OCI-LY1 (cell line): Measurements from ENCODE around the gene PLXNA2.

ENCODE experiments used
- H2AFZ ChIP-seq: fragments of 200-600 bp; sonication (generic), shearing (Covaris generic); 2 replicates; pipeline ENCODE4 v1.6.0; 2014; ENCODE audit warnings: antibody characterized with exemption, mild to moderate bottlenecking, low read length
- H3F3A ChIP-seq: fragments of 200-600 bp; sonication (generic), shearing (Covaris generic); 2 replicates; pipeline ENCODE4 v1.6.0; 2014; ENCODE audit warnings: mild to moderate bottlenecking, antibody characterized with exemption, low read length, moderate library complexity; ENCODE audit not compliant: insufficient read depth
- H3K27ac ChIP-seq: fragments of 200-600 bp; sonication (generic); 2 replicates; pipeline ENCODE4 v1.5.1; 2014; ENCODE audit warnings: low read length, mixed run types, mild to moderate bottlenecking, low read depth; ENCODE audit not compliant: poor library complexity, severe bottlenecking
- H3K27me3 ChIP-seq: fragments of 200-600 bp; sonication (generic); 2 replicates; pipeline ENCODE4 v1.6.0; 2014; ENCODE audit warnings: antibody characterized with exemption, mild to moderate bottlenecking, low read length, moderate library complexity; ENCODE audit not compliant: insufficient read depth
- H3K36me3 ChIP-seq: fragments of 200-600 bp; sonication (generic); 2 replicates; pipeline ENCODE4 v1.6.1; 2014; ENCODE audit warnings: mild to moderate bottlenecking, antibody characterized with exemption, low read length, moderate library complexity, mixed read lengths; ENCODE audit not compliant: insufficient read depth
- H3K4me1 ChIP-seq: fragments of 200-600 bp; sonication (generic); 2 replicates; pipeline ENCODE4 v1.5.1; 2014; ENCODE audit warnings: mild to moderate bottlenecking, low read length, moderate library complexity; ENCODE audit not compliant: insufficient read depth, severe bottlenecking
- H3K4me2 ChIP-seq: fragments of 200-600 bp; sonication (generic), shearing (Covaris generic); 2 replicates; pipeline ENCODE4 v1.6.1; 2014; ENCODE audit warnings: low read length
- H3K4me3 ChIP-seq: fragments of 200-600 bp; sonication (generic); 2 replicates; pipeline ENCODE4 v1.5.1; 2014; ENCODE audit warnings: low read length, low read depth, mild to moderate bottlenecking, mixed read lengths; ENCODE audit not compliant: poor library complexity, severe bottlenecking
- H3K79me2 ChIP-seq: fragments of 200-600 bp; shearing (Covaris generic); 2 replicates; pipeline ENCODE4 v1.6.1; 2016; ENCODE audit warnings: mixed run types, low read length, mixed read lengths; ENCODE audit not compliant: insufficient read depth
- H3K9ac ChIP-seq: fragments of 200-600 bp; sonication (generic), shearing (Covaris generic); 2 replicates; pipeline ENCODE4 v1.6.1; 2014; ENCODE audit warnings: mild to moderate bottlenecking, low read length, mixed read lengths
- H3K9me2 ChIP-seq: fragments of 200-600 bp; sonication (generic), shearing (Covaris generic); 2 replicates; pipeline ENCODE4 v1.6.1; 2014; ENCODE audit warnings: low read depth, mild to moderate bottlenecking, low read length, mixed read lengths
- H3K9me3 ChIP-seq: fragments of 200-600 bp; shearing (Covaris generic); 2 replicates; pipeline ENCODE4 v1.6.1; 2014; ENCODE audit warnings: low read length, mixed read lengths
- H4K20me1 ChIP-seq: fragments of 200-600 bp; sonication (generic), shearing (Covaris generic); 2 replicates; pipeline ENCODE4 v1.6.0; 2016; ENCODE audit warnings: mild to moderate bottlenecking, low read length; ENCODE audit not compliant: insufficient read depth
- EZH2 ChIP-seq: fragments of 200-600 bp; sonication (generic), shearing (Covaris generic); IDR thresholded peaks from 2 replicates; pipeline ENCODE4 v1.8.0; 2017; ENCODE audit warnings: borderline replicate concordance, mixed run types, mild to moderate bottlenecking, antibody characterized with exemption, low read length, moderate library complexity, mixed read lengths
- TF ChIP-seq, protein P1 (sequence below): fragments of 200-600 bp; sonication (generic), shearing (Covaris generic); IDR thresholded peaks from 2 replicates; pipeline ENCODE4 v1.5.1; 2017; ENCODE audit warnings: mild to moderate bottlenecking, antibody characterized with exemption, low read length, moderate library complexity, mixed read lengths

PLXNA2 gene

DNA sequence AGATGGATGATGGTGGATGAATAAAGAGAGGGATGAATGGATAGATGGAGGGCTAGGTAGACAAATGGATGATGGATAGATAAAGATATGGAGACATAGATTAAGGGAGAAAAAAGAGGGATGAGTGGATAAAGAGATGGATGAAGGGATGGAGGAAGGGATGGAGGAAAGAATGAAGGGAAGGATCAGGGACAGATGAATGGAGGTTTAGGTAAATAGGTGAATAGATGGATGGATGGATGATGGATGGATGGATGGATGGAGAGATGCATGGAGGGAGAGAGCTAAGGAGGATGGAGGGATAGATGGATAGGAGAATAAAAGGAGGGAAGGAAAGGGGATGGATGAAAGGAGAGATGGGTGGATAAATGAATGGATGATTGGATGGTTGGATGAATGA lies 28.8 kb downstream of the PLXNA2 start:
- TF ChIP-seq, protein P1, sequence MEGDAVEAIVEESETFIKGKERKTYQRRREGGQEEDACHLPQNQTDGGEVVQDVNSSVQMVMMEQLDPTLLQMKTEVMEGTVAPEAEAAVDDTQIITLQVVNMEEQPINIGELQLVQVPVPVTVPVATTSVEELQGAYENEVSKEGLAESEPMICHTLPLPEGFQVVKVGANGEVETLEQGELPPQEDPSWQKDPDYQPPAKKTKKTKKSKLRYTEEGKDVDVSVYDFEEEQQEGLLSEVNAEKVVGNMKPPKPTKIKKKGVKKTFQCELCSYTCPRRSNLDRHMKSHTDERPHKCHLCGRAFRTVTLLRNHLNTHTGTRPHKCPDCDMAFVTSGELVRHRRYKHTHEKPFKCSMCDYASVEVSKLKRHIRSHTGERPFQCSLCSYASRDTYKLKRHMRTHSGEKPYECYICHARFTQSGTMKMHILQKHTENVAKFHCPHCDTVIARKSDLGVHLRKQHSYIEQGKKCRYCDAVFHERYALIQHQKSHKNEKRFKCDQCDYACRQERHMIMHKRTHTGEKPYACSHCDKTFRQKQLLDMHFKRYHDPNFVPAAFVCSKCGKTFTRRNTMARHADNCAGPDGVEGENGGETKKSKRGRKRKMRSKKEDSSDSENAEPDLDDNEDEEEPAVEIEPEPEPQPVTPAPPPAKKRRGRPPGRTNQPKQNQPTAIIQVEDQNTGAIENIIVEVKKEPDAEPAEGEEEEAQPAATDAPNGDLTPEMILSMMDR: no peak
- TF ChIP-seq EZH2: no peak
- H3K4me3 ChIP-seq: no peak overlapping the region
- no peak overlapping the region for H3K9ac ChIP-seq
- H3K9me2 ChIP-seq: no peaks in the 10 kb centered on the region
- H3K4me2 ChIP-seq: no peak overlapping the region
- no peaks in the 10 kb centered on the region for H3K36me3 ChIP-seq
- H4K20me1 ChIP-seq: no peaks in the 10 kb centered on the region
- no peaks in the 10 kb centered on the region for H3K79me2 ChIP-seq
- H2AFZ ChIP-seq: no peak overlapping the region
- no peaks in the 10 kb centered on the region for H3F3A ChIP-seq
- no peaks in the 10 kb centered on the region for H3K9me3 ChIP-seq
- H3K27ac ChIP-seq: no peak overlapping the region
- no peaks in the 10 kb centered on the region for H3K4me1 ChIP-seq
- H3K27me3 ChIP-seq: no peaks in the 10 kb centered on the region

- Histone ChIP-seq H4K20me1 (no peaks in the 10 kb centered on the region), H3K4me1 (no peaks in the 10 kb centered on the region), H3K4me2 (no peak overlapping the region), H3K27me3 (no peaks in the 10 kb centered on the region), H3K4me3 (no peak overlapping the region), H3K9ac (no peak overlapping the region), H3F3A (no peaks in the 10 kb centered on the region), H2AFZ (no peak overlapping the region), H3K79me2 (no peaks in the 10 kb centered on the region), H3K9me2 (no peaks in the 10 kb centered on the region), H3K36me3 (no peaks in the 10 kb centered on the region), H3K9me3 (no peaks in the 10 kb centered on the region), H3K27ac (no peak overlapping the region)
- TF ChIP-seq, protein P1: no peak
- no peak for TF ChIP-seq EZH2
These were observed 30.4 kb downstream of the PLXNA2 start for GRCh38 chr1:208213786-208214185.

- no peaks in the 10 kb centered on the region for H3K9me2 ChIP-seq
- no peak for TF ChIP-seq EZH2
- TF ChIP-seq, protein P1: no peak
- no peak overlapping the region for H2AFZ ChIP-seq
- H3K27ac ChIP-seq: no peak overlapping the region
- H3K79me2 ChIP-seq: no peaks in the 10 kb centered on the region
- H3K9ac ChIP-seq: no peak overlapping the region
- H3F3A ChIP-seq: no peaks in the 10 kb centered on the region
- H3K4me1 ChIP-seq: no peaks in the 10 kb centered on the region
- no peaks in the 10 kb centered on the region for H3K9me3 ChIP-seq
- H3K27me3 ChIP-seq: no peaks in the 10 kb centered on the region
- no peaks in the 10 kb centered on the region for H4K20me1 ChIP-seq
- H3K4me3 ChIP-seq: no peak overlapping the region
- H3K4me2 ChIP-seq: no peak overlapping the region
- no peaks in the 10 kb centered on the region for H3K36me3 ChIP-seq
These were observed 31.3 kb downstream of the PLXNA2 start for GRCh38 chr1:208212893-208213292.
